GM19043 (cell line): ENCODE measurements around the gene TOR4A.
A peak's percentile ranks its signal among the peaks of the same experiment; 100 is the strongest.
"Not testable (repeated sequence)": the region's sequence is repeated elsewhere in the genome, so short reads cannot be mapped to it uniquely, and the experiment has no call there.

Experiments
- ATAC-seq: cut with Tn5 transposase; IDR thresholded peaks from one replicate; pipeline ENCODE4 v1.9.1; 2021; ENCODE audit warnings: low read depth; ENCODE audit not compliant: unreplicated experiment

The TOR4A gene

GRCh38 chr9:137315581-137316011, 38.1 kb downstream of the TOR4A start:
- ATAC-seq, result no peak

GRCh38 chr9:137316012-137316981, 38.8 kb downstream of the TOR4A start:
- no peak for ATAC-seq

GRCh38 chr9:137317021-137317717, 39.6 kb downstream of the TOR4A start:
- no peak for ATAC-seq

- ATAC-seq, result no peak
Measured at GRCh38 chr9:137317718-137318511, 40.4 kb downstream of the TOR4A start.

GRCh38 chr9:137318602-137319001, 41.1 kb downstream of the TOR4A start:
- ATAC-seq, result no peak

GRCh38 chr9:137319011-137319738, 41.6 kb downstream of the TOR4A start:
- ATAC-seq, result no peak

- ATAC-seq, result no peak
Measured at GRCh38 chr9:137319739-137320551, 42.4 kb downstream of the TOR4A start.

GRCh38 chr9:137320555-137321384, 43.2 kb downstream of the TOR4A start:
- ATAC-seq, result no peak

- no peak for ATAC-seq
Measured at GRCh38 chr9:137321726-137322361, 44.3 kb downstream of the TOR4A start.

- ATAC-seq, result no peak
Measured at GRCh38 chr9:137323531-137324331, 46.2 kb downstream of the TOR4A start.

GRCh38 chr9:137325124-137325523, 47.6 kb downstream of the TOR4A start:
- ATAC-seq, result no peak

GRCh38 chr9:137325799-137326198, 48.3 kb downstream of the TOR4A start:
- no peak for ATAC-seq

- peak; percentile 53 for ATAC-seq
Measured at GRCh38 chr9:137326445-137327065, 49.0 kb downstream of the TOR4A start.

- ATAC-seq, result not testable (repeated sequence)
Measured at GRCh38 chr9:137327641-137328550, 50.4 kb downstream of the TOR4A start.

GRCh38 chr9:137329590-137329989, 52.1 kb downstream of the TOR4A start:
- ATAC-seq, result not testable (repeated sequence)

- no peak for ATAC-seq
Measured at GRCh38 chr9:137330689-137331088, 53.2 kb downstream of the TOR4A start.
